ENCODE measurements around the gene FBXO5. TPM values are rescaled to one million over a fixed set of nuclear protein-coding genes. Genes with fewer than 3 reads are reported as not detected.
"Not testable (repeated sequence)": the region's sequence is repeated elsewhere in the genome, so short reads cannot be mapped to it uniquely, and the experiment has no call there.

FBXO5 gene
- total RNA-seq, 2 experiments from 2014 or later, result 3.0 to 3.3 TPM

DNA sequence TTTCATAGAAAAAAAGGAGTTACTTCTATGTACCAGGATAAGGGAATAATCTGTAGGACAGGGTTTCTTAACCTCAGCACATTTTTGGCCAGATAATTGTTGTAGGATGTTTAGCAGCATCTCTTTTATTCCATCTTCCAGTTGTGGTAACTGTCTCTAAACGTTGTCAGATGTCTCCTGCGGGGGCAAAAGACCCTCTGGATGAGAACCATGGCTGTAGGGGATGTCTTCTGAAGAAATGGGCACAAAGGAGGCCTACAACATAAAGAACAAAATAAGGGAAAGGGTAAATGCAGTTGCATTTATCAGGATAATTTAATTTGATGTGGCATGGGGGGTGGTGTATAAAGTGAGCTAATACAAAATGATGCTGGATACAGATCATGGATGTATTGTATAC lies 4.1 kb upstream of the FBXO5 start:
- peak overlapping the region; percentile 28 for H3K27ac Mint-ChIP-seq
- ATAC-seq (ENCODE audit: poor library complexity), result no peak
- no peak for DNase-seq
- H3K27me3 Mint-ChIP-seq, result no peaks in the 10 kb centered on the region
- Histone ChIP-seq H3K36me3 (ENCODE audit: insufficient read depth, low read length) (peaks cover 18% of the 10 kb centered on the region), H3K9me3 (ENCODE audit: control insufficient read depth in 1 of 2, insufficient read depth in 1 of 2, low read length in 2 of 2) (no peaks in the 10 kb centered on the region), H3K4me3 (ENCODE audit: low read length) (no peak overlapping the region), H3K27me3 (ENCODE audit: control insufficient read depth in 1 of 2, insufficient read depth in 2 of 2, low read length in 2 of 2) (no peaks in the 10 kb centered on the region), H3K4me1 (ENCODE audit: insufficient read depth, low read length) (peaks cover 28% of the 10 kb centered on the region), H3K27ac (ENCODE audit: low read depth in 1 of 2, low read length in 2 of 2) (no peak overlapping the region)
- TF ChIP-seq, protein P1, sequence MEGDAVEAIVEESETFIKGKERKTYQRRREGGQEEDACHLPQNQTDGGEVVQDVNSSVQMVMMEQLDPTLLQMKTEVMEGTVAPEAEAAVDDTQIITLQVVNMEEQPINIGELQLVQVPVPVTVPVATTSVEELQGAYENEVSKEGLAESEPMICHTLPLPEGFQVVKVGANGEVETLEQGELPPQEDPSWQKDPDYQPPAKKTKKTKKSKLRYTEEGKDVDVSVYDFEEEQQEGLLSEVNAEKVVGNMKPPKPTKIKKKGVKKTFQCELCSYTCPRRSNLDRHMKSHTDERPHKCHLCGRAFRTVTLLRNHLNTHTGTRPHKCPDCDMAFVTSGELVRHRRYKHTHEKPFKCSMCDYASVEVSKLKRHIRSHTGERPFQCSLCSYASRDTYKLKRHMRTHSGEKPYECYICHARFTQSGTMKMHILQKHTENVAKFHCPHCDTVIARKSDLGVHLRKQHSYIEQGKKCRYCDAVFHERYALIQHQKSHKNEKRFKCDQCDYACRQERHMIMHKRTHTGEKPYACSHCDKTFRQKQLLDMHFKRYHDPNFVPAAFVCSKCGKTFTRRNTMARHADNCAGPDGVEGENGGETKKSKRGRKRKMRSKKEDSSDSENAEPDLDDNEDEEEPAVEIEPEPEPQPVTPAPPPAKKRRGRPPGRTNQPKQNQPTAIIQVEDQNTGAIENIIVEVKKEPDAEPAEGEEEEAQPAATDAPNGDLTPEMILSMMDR (IDR thresholded peaks at IDR 0.05), result no peak
- POLR2A ChIA-PET, result no interaction called here
- CTCF ChIA-PET, result no interaction called here
- H3K9me3 Mint-ChIP-seq, result no peaks in the 10 kb centered on the region
- H3K36me3 Mint-ChIP-seq (ENCODE audit: low read depth), result peaks cover 36% of the 10 kb centered on the region
- H3K4me3 Mint-ChIP-seq, result no peak overlapping the region
- intact Hi-C loops (cut with DNase I, micrococcal nuclease), result loop anchor here in 1 of 2 experiments (10.0 kb wide), 1 partner anchor 1602 kb away; no protein-coding TSS in a partner anchor
- peaks cover 41% of the 10 kb centered on the region for H3K4me1 Mint-ChIP-seq (ENCODE audit: low read depth)

DNA sequence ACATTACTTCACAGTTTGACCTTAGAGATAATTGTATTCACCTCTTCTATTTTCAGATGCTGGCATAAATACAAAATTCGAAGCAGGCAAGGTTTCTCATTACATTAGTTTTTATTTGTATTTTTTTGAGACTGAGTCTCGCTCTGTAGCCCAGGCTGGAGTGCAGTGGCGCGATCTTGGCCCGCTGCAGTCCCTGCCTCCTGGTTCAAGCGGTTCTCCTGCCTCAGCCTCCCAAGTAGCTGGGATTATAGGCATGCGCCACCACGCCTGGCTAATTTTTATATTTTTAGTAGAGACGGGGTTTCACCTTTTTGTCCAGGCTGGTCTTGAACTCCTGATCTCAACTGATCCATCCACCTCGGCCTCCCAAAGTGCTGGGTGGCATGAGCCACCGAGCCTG lies 2.5 kb upstream of the FBXO5 start:
- H3K4me3 ChIP-seq (ENCODE audit: low read length); DNase-seq; H3K27me3 ChIP-seq (ENCODE audit: control insufficient read depth in 1 of 2, insufficient read depth in 2 of 2, low read length in 2 of 2); H3K36me3 ChIP-seq (ENCODE audit: insufficient read depth, low read length); H3K27ac ChIP-seq (ENCODE audit: low read depth in 1 of 2, low read length in 2 of 2); H3K27me3 Mint-ChIP-seq; ATAC-seq (ENCODE audit: poor library complexity); H3K9me3 Mint-ChIP-seq; H3K9me3 ChIP-seq (ENCODE audit: control insufficient read depth in 1 of 2, insufficient read depth in 1 of 2, low read length in 2 of 2); CTCF ChIA-PET: not testable (repeated sequence)
- peaks cover 30% of the 10 kb centered on the region for H3K4me1 ChIP-seq (ENCODE audit: insufficient read depth, low read length)
- POLR2A ChIA-PET, result interaction anchor here (1.0 kb wide), 1 partner anchor 684 kb away, joined by 3 read pairs; no protein-coding TSS in a partner anchor
- intact Hi-C loops (cut with DNase I, micrococcal nuclease), result loop anchor here in 1 of 2 experiments (2.0 to 10.0 kb wide), 2 partner anchors 18 to 1600 kb away; partner anchors contain the start of gene MTRF1L
- H3K36me3 Mint-ChIP-seq (ENCODE audit: low read depth), result peaks cover 26% of the 10 kb centered on the region
- peak overlapping the region; percentile 98 for H3K27ac Mint-ChIP-seq
- peaks cover 53% of the 10 kb centered on the region for H3K4me1 Mint-ChIP-seq (ENCODE audit: low read depth)
- peak overlapping the region; percentile 59 for H3K4me3 Mint-ChIP-seq

DNA sequence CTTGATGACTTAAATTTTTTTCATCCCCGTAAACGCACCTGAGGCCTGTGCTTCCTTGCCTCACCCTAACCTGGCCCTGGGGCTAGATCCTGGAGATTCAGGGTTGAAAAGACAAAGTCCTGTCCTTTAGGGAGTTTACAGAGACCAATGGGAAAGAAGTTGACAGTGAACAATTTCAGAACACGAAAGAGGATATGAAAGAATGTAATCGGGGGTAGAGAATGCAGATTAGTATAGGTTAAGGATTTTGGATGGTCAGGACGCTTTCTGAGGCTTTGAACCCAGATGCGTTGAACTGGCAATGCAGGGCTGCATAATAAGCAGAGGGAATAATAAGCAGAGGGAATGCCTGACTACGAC lies 1.7 kb upstream of the FBXO5 start:
- H3K27ac Mint-ChIP-seq, result peak overlapping the region; percentile 98
- H3K4me1 Mint-ChIP-seq (ENCODE audit: low read depth), result peaks cover 52% of the 10 kb centered on the region
- no peaks in the 10 kb centered on the region for H3K36me3 ChIP-seq (ENCODE audit: insufficient read depth, low read length)
- H3K27ac ChIP-seq (ENCODE audit: low read depth in 1 of 2, low read length in 2 of 2), result no peak overlapping the region
- H3K9me3 Mint-ChIP-seq, result no peaks in the 10 kb centered on the region
- no peaks in the 10 kb centered on the region for H3K27me3 Mint-ChIP-seq
- H3K4me1 ChIP-seq (ENCODE audit: insufficient read depth, low read length), result peaks cover 30% of the 10 kb centered on the region
- H3K27me3 ChIP-seq (ENCODE audit: control insufficient read depth in 1 of 2, insufficient read depth in 2 of 2, low read length in 2 of 2), result no peaks in the 10 kb centered on the region
- intact Hi-C loops (cut with DNase I, micrococcal nuclease), result loop anchor here in 1 of 2 experiments (2.0 to 10.0 kb wide), 3 partner anchors 18 to 1600 kb away; partner anchors contain the start of gene MTRF1L
- no peak for ATAC-seq (ENCODE audit: poor library complexity)
- peak in 1 of 14 experiments; percentile 9 for DNase-seq
- peaks cover 18% of the 10 kb centered on the region for H3K36me3 Mint-ChIP-seq (ENCODE audit: low read depth)
- CTCF ChIA-PET, result no interaction called here
- TF ChIP-seq, protein P1 (IDR thresholded peaks at IDR 0.05), result no peak
- POLR2A ChIA-PET, result interaction anchor here (1.0 kb wide), 1 partner anchor 683 kb away, joined by 3 read pairs; no protein-coding TSS in a partner anchor
- peak overlapping the region; percentile 97 for H3K4me3 ChIP-seq (ENCODE audit: low read length)
- peak overlapping the region; percentile 99 for H3K4me3 Mint-ChIP-seq
- no peaks in the 10 kb centered on the region for H3K9me3 ChIP-seq (ENCODE audit: control insufficient read depth in 1 of 2, insufficient read depth in 1 of 2, low read length in 2 of 2)
